GM12878 (cell line): ENCODE results near the gene RRBP1. TPM values are rescaled to one million over a fixed set of nuclear protein-coding genes. Genes with fewer than 3 reads are reported as not detected.

Experiments used
- ATAC-seq: fragments of 200-7000 bp; cut with Tn5 transposase; 3 replicates; pipeline ENCODE4 v1.9.1; 2020; ENCODE audit warnings: mild to moderate bottlenecking, moderate library complexity
- BruUV-seq: library from RNA; stranded (reverse); fragments of 400-500 nt; replicated peaks from 2 replicates; lab custom pipeline; 2021; lab: Mats Ljungman, UMichigan
- CTCF ChIA-PET: fragments of 300-600 bp; sonication (Branson Sonifier 250); formaldehyde crosslinking; extraction: SDS; loops from one replicate; lab custom pipeline; 2021; ENCODE audit warnings: inconsistent platforms; lab: Yijun Ruan, JAX
- POLR2A ChIA-PET: fragments of 350-600 bp; formaldehyde crosslinking; extraction: SDS; loops from one replicate; lab custom pipeline; 2021; ENCODE audit warnings: inconsistent platforms; lab: Charles Lee
- RAD21 ChIA-PET: fragments of 300-600 bp; sonication (Branson Sonifier 250); formaldehyde crosslinking; loops from one replicate; lab custom pipeline; 2023; ENCODE audit warnings: antibody characterized with exemption; ENCODE audit not compliant: unreplicated experiment; lab: Charles Lee
- SMC1A ChIA-PET: fragments of 300-600 bp; sonication (Branson Sonifier 250); formaldehyde crosslinking; loops from one replicate; lab custom pipeline; 2023; ENCODE audit not compliant: unreplicated experiment, uncharacterized antibody; lab: Charles Lee
- DNase-seq: peaks from one replicate; pipeline ENCODE4 v3.0.0-alpha.2; 2011; ENCODE audit warnings: low read depth, low spot score
- FAIRE-seq: peaks from 3 replicates; lab custom pipeline; 2011; peaks lifted over from hg19 to GRCh38; lab: Jason Lieb, UNC
- H2AFZ ChIP-seq: 2 replicates; pipeline ENCODE4 v1.6.0; 2011; ENCODE audit warnings: low read depth, low read length, control low read depth; ENCODE audit not compliant: control insufficient read depth
- H3K27ac ChIP-seq: 2 replicates; pipeline ENCODE4 v1.5.1; 2011; ENCODE audit warnings: control low read depth; ENCODE audit not compliant: control insufficient read depth, insufficient read depth
- H3K27me3 ChIP-seq, 2 experiments: replicated peaks in 1 of 2; 2 replicates each; pipeline versions ENCODE4 v1.6.0 to v1.6.1; 2011; ENCODE audit warnings: low read length in 1 of 2; ENCODE audit not compliant: control insufficient read depth in 2 of 2, insufficient read depth in 2 of 2
- H3K36me3 ChIP-seq, 2 experiments: 2 replicates each; pipeline ENCODE4 v1.5.1; 2011; ENCODE audit warnings: low read length in 1 of 2; ENCODE audit not compliant: control insufficient read depth in 2 of 2, insufficient read depth in 2 of 2
- H3K4me1 ChIP-seq: 2 replicates; pipeline ENCODE4 v1.6.1; 2011; ENCODE audit warnings: mild to moderate bottlenecking, low read length, moderate library complexity, mixed read lengths; ENCODE audit not compliant: control insufficient read depth, insufficient read depth
- H3K4me2 ChIP-seq: 2 replicates; pipeline ENCODE4 v1.6.0; 2011; ENCODE audit warnings: control low read depth; ENCODE audit not compliant: control insufficient read depth, insufficient read depth
- H3K4me3 ChIP-seq: fragments of 200-600 bp; sonication (generic); 2 replicates; pipeline ENCODE4 v1.5.1; 2016
- H3K79me2 ChIP-seq: 2 replicates; pipeline ENCODE4 v1.6.0; 2011; ENCODE audit warnings: low read length; ENCODE audit not compliant: control insufficient read depth, insufficient read depth
- H3K9ac ChIP-seq: 2 replicates; pipeline ENCODE4 v1.8.0; 2011; ENCODE audit warnings: low read length, control low read depth, mixed read lengths; ENCODE audit not compliant: control insufficient read depth, insufficient read depth
- H3K9me3 ChIP-seq: replicated peaks from 3 replicates; pipeline ENCODE4 v1.5.1; 2011; ENCODE audit warnings: mild to moderate bottlenecking, low read length; ENCODE audit not compliant: control insufficient read depth, insufficient read depth
- H4K20me1 ChIP-seq: 2 replicates; pipeline ENCODE4 v1.6.0; 2011; ENCODE audit not compliant: control insufficient read depth, insufficient read depth
- BCL11A ChIP-seq: IDR thresholded peaks from 2 replicates; pipeline ENCODE4 v1.6.1; 2011; ENCODE audit warnings: low read depth, low read length
- BHLHE40 ChIP-seq, 2 experiments: fragments of 450-650 bp in 1 of 2; IDR thresholded peaks; 2 replicates each; pipeline ENCODE4 v1.6.1; 2011 to 2017; ENCODE audit warnings: low read depth in 2 of 2, borderline replicate concordance in 1 of 2, improper control_type of control experiment in 1 of 2, low read length in 1 of 2, mild to moderate bottlenecking in 1 of 2
- EZH2 ChIP-seq: IDR thresholded peaks from 2 replicates; pipeline ENCODE4 v1.6.1; 2012; ENCODE audit warnings: low read depth, mild to moderate bottlenecking, control low read depth, inconsistent platforms, low read length, borderline replicate concordance; ENCODE audit not compliant: control insufficient read depth
- FOXK2 ChIP-seq: fragments of 450-650 bp; IDR thresholded peaks from 2 replicates; pipeline ENCODE4 v1.6.1; 2017; ENCODE audit warnings: mild to moderate bottlenecking, moderate library complexity
- MLLT1 ChIP-seq: fragments of 450-650 bp; IDR thresholded peaks from 2 replicates; pipeline ENCODE4 v1.6.1; 2016; ENCODE audit warnings: mild to moderate bottlenecking
- NKRF ChIP-seq: fragments of 450-650 bp; conservative IDR thresholded peaks from 2 replicates; pipeline ENCODE4 v1.6.1; 2017; ENCODE audit warnings: mild to moderate bottlenecking, moderate library complexity
- POLR2AphosphoS5 ChIP-seq: IDR thresholded peaks from 2 replicates; pipeline ENCODE4 v1.6.1; 2011; ENCODE audit warnings: mild to moderate bottlenecking, low read length, inconsistent platforms
- RB1 ChIP-seq: fragments of 450-650 bp; formaldehyde crosslinking; IDR thresholded peaks from 2 replicates; pipeline ENCODE4 v1.6.1; 2017; ENCODE audit warnings: mild to moderate bottlenecking, borderline replicate concordance
- RBBP5 ChIP-seq: fragments of 200-600 bp; sonication (generic); conservative IDR thresholded peaks from 2 replicates; pipeline ENCODE4 v1.6.1; 2016
- SUPT20H ChIP-seq: IDR thresholded peaks from 2 replicates; pipeline ENCODE4 v1.6.1; 2011; ENCODE audit warnings: low read depth, mild to moderate bottlenecking, low read length, moderate library complexity, borderline replicate concordance; ENCODE audit not compliant: control insufficient read depth
- ZBTB33 ChIP-seq: fragments of 450-650 bp; IDR thresholded peaks from 2 replicates; pipeline ENCODE4 v1.6.1; 2017; ENCODE audit warnings: mild to moderate bottlenecking
- ZSCAN29 ChIP-seq: fragments of 450-650 bp; IDR thresholded peaks from 2 replicates; pipeline ENCODE4 v1.6.1; 2017; ENCODE audit warnings: mild to moderate bottlenecking, moderate library complexity
- WGBS: methylation state at CpG from one replicate; pipeline ENCODE4 v1.1.6; 2016; ENCODE audit warnings: low lambda C conversion rate; ENCODE audit not compliant: insufficient replicate concordance, insufficient coverage; ENCODE audit errors: missing lambda C conversion rate; 5-methylcytosine and 5-hydroxymethylcytosine counted together
- in situ Hi-C: fragments of 300-500 bp; cut with MboI; formaldehyde crosslinking; loops from 9 replicates; pipeline ENCODE4 v1.14.3; 2018; ENCODE audit warnings: mixed read lengths
- intact Hi-C: fragments of 100-400 bp; cut with micrococcal nuclease; formaldehyde crosslinking; loops from one replicate; pipeline ENCODE4 v1.14.2; 2022; ENCODE audit not compliant: unreplicated experiment
- polyA plus RNA-seq, 11 experiments: library from polyadenylated mRNA; depleted of rRNA in 4 of 11; unstranded in 6 of 11; stranded (reverse) in 5 of 11; fragments of >200 nt; fragmentation: Nextera tagmentation in 4 of 11; fragmentation: Illumina TruSeq in 1 of 11; extraction: Ambion mirVana in 4 of 11; extraction: Trizol in 1 of 11; gene quantifications; 1 replicate in 1 of 11; 2 replicates in 10 of 11; pipeline versions ENCODE4 v1.2.1 to v1.2.3, GENCODE V29; 2011 to 2016; ENCODE audit warnings: inconsistent platforms in 2 of 11, missing spikeins in 2 of 11, low read depth in 1 of 11
- total RNA-seq, 4 experiments: library from RNA; depleted of rRNA in 3 of 4; stranded (reverse); fragments of >200 nt in 3 of 4; fragmentation: Illumina TruSeq in 1 of 4; extraction: Trizol in 1 of 4; gene quantifications; 2 replicates each; pipeline versions ENCODE4 v1.2.1 to v1.2.3, GENCODE V29; 2013 to 2021
- TF ChIP-seq, protein P1 (sequence below): IDR thresholded peaks from 2 replicates; pipeline ENCODE4 v1.6.1; 2012; ENCODE audit warnings: low read depth, low read length, improper control_type of control experiment

The RRBP1 gene
- total and polyA plus RNA-seq, 10 of the 15 experiments (the other 5 are each of a cell fraction or from before 2014, with no cell fraction given): 1.2 to 57.4 (median 24.6) TPM

- Histone ChIP-seq H4K20me1 (no peaks in the 10 kb centered on the region), H3K27ac (no peak overlapping the region), H3K9me3 (no peaks in the 10 kb centered on the region), H3K4me1 (no peaks in the 10 kb centered on the region), H2AFZ (no peak overlapping the region), H3K79me2 (no peaks in the 10 kb centered on the region; the same call in 1 of the 2 replicates), H3K9ac (no peak overlapping the region), H3K4me3 (no peak overlapping the region), H3K36me3 (no peaks in the 10 kb centered on the region), H3K27me3 (no peaks in the 10 kb centered on the region), H3K4me2 (no peak overlapping the region)
- in situ Hi-C loops: no loop called here
- TF ChIP-seq SUPT20H: no peak
- no peak for TF ChIP-seq EZH2
- TF ChIP-seq MLLT1: no peak
- TF ChIP-seq ZSCAN29: no peak
- TF ChIP-seq FOXK2: no peak
- no peak for TF ChIP-seq BHLHE40 (IDR thresholded peaks at IDR 0.05; ENCODE audit: borderline replicate concordance in 1 of 2, low read depth in 2 of 2, low read length in 1 of 2)
- TF ChIP-seq POLR2AphosphoS5: no peak
- no peak for TF ChIP-seq NKRF
- TF ChIP-seq ZBTB33: no peak
- TF ChIP-seq BCL11A: no peak
- TF ChIP-seq, protein P1, sequence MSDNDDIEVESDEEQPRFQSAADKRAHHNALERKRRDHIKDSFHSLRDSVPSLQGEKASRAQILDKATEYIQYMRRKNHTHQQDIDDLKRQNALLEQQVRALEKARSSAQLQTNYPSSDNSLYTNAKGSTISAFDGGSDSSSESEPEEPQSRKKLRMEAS: no peak
- no peak for TF ChIP-seq RBBP5
- TF ChIP-seq RB1: no peak
- ChIA-PET CTCF (interaction anchor here (1.4 to 1.9 kb wide), 4 partner anchors 17 to 93 kb away, joined by 3 to 10 read pairs (median 4); partner anchors contain the start of genes DSTN and RRBP1), SMC1A (interaction anchor here (1.0 to 1.4 kb wide), 3 partner anchors 8 to 18 kb away, joined by 5 read pairs; no protein-coding TSS in a partner anchor), RAD21 (no interaction called here), POLR2A (no interaction called here)
- ATAC-seq (no peak), DNase-seq (no peak), FAIRE-seq (no peak)
- intact Hi-C loops: no loop called here
- BruUV-seq: no TSS peak
- WGBS: 92% methylated on average over 7 of the region's 8 CpGs
Observed at GRCh38 chr20:17589161-17589834, 92.7 kb downstream of the RRBP1 start.
